Smooth muscle cell (in vitro differentiated cells): ENCODE results near the gene TMEM233. TPM values are rescaled to one million over a fixed set of nuclear protein-coding genes. Genes with fewer than 3 reads are reported as not detected.
A peak's percentile ranks its signal among the peaks of the same experiment; 100 is the strongest.

Experiments used
- DNase-seq: peaks from one replicate; lab custom pipeline; 2025; ENCODE audit not compliant: unreplicated experiment; lab: John Stamatoyannopoulos, UW
- H2AFZ ChIP-seq: fragments of 200-600 bp; sonication (generic); 2 replicates; pipeline ENCODE4 v1.6.0; 2016; ENCODE audit warnings: antibody characterized with exemption, low read depth, mild to moderate bottlenecking
- H3F3A ChIP-seq: fragments of 200-600 bp; sonication (generic); 2 replicates; pipeline ENCODE4 v1.6.0; 2017; ENCODE audit warnings: antibody characterized with exemption, low read depth
- H3K27ac ChIP-seq: fragments of 200-600 bp; sonication (generic); 2 replicates; pipeline ENCODE4 v1.5.1; 2016; ENCODE audit warnings: low read depth, mild to moderate bottlenecking
- H3K27me3 ChIP-seq: fragments of 200-600 bp; sonication (generic); 2 replicates; pipeline ENCODE4 v1.6.1; 2016; ENCODE audit warnings: low read depth, mild to moderate bottlenecking
- H3K36me3 ChIP-seq: fragments of 200-600 bp; sonication (generic); 2 replicates; pipeline ENCODE4 v1.5.1; 2016; ENCODE audit warnings: low read depth
- H3K4me1 ChIP-seq: fragments of 200-600 bp; sonication (generic); 2 replicates; pipeline ENCODE4 v1.5.1; 2016; ENCODE audit warnings: low read depth
- H3K4me2 ChIP-seq: fragments of 200-600 bp; sonication (generic); 2 replicates; pipeline ENCODE4 v1.6.0; 2016; ENCODE audit warnings: mild to moderate bottlenecking
- H3K4me3 ChIP-seq: fragments of 200-600 bp; sonication (generic); 2 replicates; pipeline ENCODE4 v1.5.1; 2016; ENCODE audit warnings: mild to moderate bottlenecking
- H3K79me2 ChIP-seq: fragments of 200-600 bp; sonication (generic); 2 replicates; pipeline ENCODE4 v1.6.0; 2016; ENCODE audit warnings: low read depth, mild to moderate bottlenecking
- H3K9ac ChIP-seq: fragments of 200-600 bp; sonication (generic); 2 replicates; pipeline ENCODE4 v1.6.0; 2016; ENCODE audit warnings: low read depth
- H3K9me3 ChIP-seq: fragments of 200-600 bp; sonication (generic); replicated peaks from 2 replicates; pipeline ENCODE4 v1.5.1; 2016; ENCODE audit warnings: low read depth
- H4K20me1 ChIP-seq: fragments of 200-600 bp; sonication (generic); 2 replicates; pipeline ENCODE4 v1.6.0; 2016; ENCODE audit warnings: low read depth
- WGBS: methylation state at CpG from one replicate; pipeline ENCODE4 v1.1.7; 2016; ENCODE audit warnings: low lambda C conversion rate; 5-methylcytosine and 5-hydroxymethylcytosine counted together
- polyA plus RNA-seq: library from polyadenylated mRNA; unstranded; fragments of >200 nt; fragmentation: Nextera tagmentation; extraction: Ambion mirVana; gene quantifications from 2 replicates; pipeline ENCODE4 v1.2.1, GENCODE V29; 2016
- total RNA-seq: library from RNA; depleted of rRNA; stranded (reverse); fragments of >200 nt; gene quantifications from 2 replicates; pipeline ENCODE4 v1.2.3, GENCODE V29; 2014
- TF ChIP-seq, protein P1 (sequence below): fragments of 200-600 bp; sonication (generic); IDR thresholded peaks from 2 replicates; pipeline ENCODE4 v1.5.1; 2017; ENCODE audit warnings: borderline replicate concordance, mild to moderate bottlenecking, antibody characterized with exemption; ENCODE audit not compliant: insufficient read depth, poor library complexity, severe bottlenecking

TMEM233 gene
- total RNA-seq (not detected in 2 replicates), polyA plus RNA-seq (not detected in 2 replicates)

DNA sequence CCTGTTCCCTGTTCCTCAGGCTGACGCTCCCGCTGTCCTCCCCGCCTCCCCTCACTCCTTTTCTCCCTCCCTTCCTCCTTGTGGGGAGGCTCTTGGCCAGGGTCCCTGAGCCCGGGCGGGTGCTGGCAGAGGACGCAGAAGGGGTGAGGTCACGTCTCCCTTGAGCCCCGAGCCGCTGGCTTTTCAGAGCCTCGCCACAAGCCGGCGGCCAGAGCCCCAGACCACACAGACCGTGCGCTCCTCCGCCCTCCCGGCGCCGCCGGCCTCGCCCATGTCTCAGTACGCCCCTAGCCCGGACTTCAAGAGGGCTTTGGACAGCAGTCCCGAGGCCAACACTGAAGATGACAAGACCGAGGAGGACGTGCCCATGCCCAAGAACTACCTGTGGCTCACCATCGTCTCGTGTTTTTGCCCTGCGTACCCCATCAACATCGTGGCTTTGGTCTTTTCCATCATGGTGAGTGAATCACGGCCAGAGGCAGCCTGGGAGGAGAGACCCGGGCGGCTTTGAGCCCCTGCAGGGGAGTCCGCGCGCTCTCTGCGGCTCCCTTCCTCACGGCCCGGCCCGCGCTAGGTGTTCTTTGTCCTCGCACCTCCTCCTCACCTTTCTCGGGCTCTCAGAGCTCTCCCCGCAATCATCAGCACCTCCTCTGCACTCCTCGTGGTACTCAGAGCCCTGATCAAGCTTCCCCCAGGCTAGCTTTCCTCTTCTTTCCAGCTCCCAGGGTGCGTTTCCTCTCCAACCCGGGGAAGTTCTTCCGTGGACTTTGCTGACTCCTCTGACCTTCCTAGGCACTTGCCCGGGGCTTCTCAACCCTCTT is at the start of gene TMEM233:
Gene TMEM233, plus strand, starts transcription at position 197 of the 821 bp plus-strand sequence. Its CDS starts 75 bp downstream, at position 272.
- Histone ChIP-seq H3K4me1 (no peaks in the 10 kb centered on the region), H3K9me3 (no peaks in the 10 kb centered on the region), H3K9ac (no peak within 1 kb of the TSS), H3K36me3 (no peaks in the 10 kb centered on the region), H3K27me3 (peaks cover 88% of the 10 kb centered on the region), H4K20me1 (no peaks in the 10 kb centered on the region), H3K4me2 (no peak within 1 kb of the TSS), H3F3A (no peaks in the 10 kb centered on the region), H3K4me3 (no peak within 1 kb of the TSS), H2AFZ (no peak within 1 kb of the TSS), H3K79me2 (no peaks in the 10 kb centered on the region), H3K27ac (no peak within 1 kb of the TSS)
- no peak for DNase-seq
- TF ChIP-seq, protein P1, sequence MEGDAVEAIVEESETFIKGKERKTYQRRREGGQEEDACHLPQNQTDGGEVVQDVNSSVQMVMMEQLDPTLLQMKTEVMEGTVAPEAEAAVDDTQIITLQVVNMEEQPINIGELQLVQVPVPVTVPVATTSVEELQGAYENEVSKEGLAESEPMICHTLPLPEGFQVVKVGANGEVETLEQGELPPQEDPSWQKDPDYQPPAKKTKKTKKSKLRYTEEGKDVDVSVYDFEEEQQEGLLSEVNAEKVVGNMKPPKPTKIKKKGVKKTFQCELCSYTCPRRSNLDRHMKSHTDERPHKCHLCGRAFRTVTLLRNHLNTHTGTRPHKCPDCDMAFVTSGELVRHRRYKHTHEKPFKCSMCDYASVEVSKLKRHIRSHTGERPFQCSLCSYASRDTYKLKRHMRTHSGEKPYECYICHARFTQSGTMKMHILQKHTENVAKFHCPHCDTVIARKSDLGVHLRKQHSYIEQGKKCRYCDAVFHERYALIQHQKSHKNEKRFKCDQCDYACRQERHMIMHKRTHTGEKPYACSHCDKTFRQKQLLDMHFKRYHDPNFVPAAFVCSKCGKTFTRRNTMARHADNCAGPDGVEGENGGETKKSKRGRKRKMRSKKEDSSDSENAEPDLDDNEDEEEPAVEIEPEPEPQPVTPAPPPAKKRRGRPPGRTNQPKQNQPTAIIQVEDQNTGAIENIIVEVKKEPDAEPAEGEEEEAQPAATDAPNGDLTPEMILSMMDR: no peak
- 2% methylated on average over 46 of the region's 48 CpGs for WGBS

DNA sequence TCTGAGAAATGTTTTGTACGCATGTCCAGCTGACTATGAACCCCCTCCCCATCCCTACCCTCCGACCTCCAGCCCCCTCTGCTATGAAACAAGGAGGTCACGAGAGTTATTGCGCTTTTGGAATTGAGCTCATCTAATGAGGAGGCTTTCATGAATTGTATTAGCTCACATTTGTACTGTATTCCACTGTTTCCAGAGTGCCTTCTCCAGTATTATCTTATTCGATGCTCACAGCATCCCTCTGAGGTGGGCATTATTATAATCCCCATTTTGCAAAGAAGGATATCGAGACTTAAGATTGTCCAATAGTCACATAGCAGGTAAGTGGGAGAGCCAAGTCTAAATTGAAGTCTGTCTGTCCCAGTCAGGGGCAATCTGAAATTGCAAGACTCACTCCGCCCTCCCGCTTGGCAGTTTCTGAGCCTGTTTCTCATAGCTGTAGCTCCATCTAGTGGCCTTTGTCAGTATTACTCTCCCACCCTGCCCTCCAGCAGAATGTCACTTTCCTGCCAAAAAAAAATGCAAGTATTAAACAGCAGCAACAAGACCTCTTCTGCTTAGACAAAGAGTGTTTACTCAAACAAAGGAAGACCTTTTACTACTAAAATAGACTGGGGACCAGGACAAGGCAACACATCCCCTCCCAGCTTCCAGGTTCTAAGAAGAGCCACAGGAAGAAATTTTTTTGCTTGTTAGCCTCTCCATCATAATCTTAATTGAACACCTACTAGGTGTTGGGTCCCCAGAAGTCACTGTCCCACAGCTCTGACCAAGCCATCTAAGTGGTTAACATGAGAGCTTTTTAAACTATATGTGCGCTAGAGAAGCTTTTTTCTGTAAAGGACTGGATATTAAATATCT is 48.6 kb upstream of the TMEM233 start:
- no peaks in the 10 kb centered on the region for H3K79me2 ChIP-seq
- peak; percentile 13 for DNase-seq
- H3K9me3 ChIP-seq: no peaks in the 10 kb centered on the region
- TF ChIP-seq, protein P1: peak; percentile 84
- WGBS: 51% methylated on average over 9 of the region's 9 CpGs
- no peak overlapping the region for H3K4me2 ChIP-seq
- H2AFZ ChIP-seq: no peak overlapping the region
- H3K4me3 ChIP-seq: no peak overlapping the region
- no peaks in the 10 kb centered on the region for H4K20me1 ChIP-seq
- no peaks in the 10 kb centered on the region for H3K36me3 ChIP-seq
- H3K9ac ChIP-seq: no peak overlapping the region
- peaks cover under 1% of the 10 kb centered on the region for H3K27me3 ChIP-seq
- no peaks in the 10 kb centered on the region for H3F3A ChIP-seq
- no peaks in the 10 kb centered on the region for H3K4me1 ChIP-seq
- no peak overlapping the region for H3K27ac ChIP-seq

DNA sequence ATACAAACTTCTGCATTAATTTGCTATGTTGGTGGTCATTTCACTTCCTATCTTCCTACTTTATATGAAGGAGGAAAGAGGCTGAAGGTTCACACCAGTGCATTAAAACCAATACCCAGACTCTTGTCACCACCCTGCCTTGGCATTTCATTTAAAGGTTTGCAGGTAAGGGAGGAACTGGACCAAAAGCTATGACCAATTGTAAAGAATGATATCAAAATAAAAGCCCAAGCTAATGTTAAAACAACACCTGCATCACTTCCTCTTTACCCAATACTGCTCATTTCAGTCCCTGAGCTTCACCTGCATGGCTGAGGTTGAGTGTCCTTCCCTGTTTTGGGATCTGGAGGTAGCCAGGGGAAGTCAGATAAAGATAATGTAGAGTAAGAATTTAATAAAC is 47.2 kb upstream of the TMEM233 start:
- Histone ChIP-seq H3K36me3 (no peaks in the 10 kb centered on the region), H2AFZ (no peak overlapping the region), H3K4me1 (no peaks in the 10 kb centered on the region), H3K79me2 (no peaks in the 10 kb centered on the region), H3K27ac (no peak overlapping the region), H3K4me3 (no peak overlapping the region), H4K20me1 (no peaks in the 10 kb centered on the region), H3K9ac (no peak overlapping the region), H3K9me3 (no peaks in the 10 kb centered on the region), H3F3A (no peaks in the 10 kb centered on the region), H3K4me2 (no peak overlapping the region), H3K27me3 (peaks cover 9% of the 10 kb centered on the region)
- no peak for DNase-seq
- TF ChIP-seq, protein P1: no peak
